Cortex of kidney (tissue), 1 donor: ENCODE data around the gene SIGLEC9.
"Not testable (repeated sequence)": the region's sequence is repeated elsewhere in the genome, so short reads cannot be mapped to it uniquely, and the experiment has no call there.

Experiments used
- DNase-seq: peaks from one replicate; lab custom pipeline; 2025; lab: John Stamatoyannopoulos, UW

SIGLEC9 gene

DNA sequence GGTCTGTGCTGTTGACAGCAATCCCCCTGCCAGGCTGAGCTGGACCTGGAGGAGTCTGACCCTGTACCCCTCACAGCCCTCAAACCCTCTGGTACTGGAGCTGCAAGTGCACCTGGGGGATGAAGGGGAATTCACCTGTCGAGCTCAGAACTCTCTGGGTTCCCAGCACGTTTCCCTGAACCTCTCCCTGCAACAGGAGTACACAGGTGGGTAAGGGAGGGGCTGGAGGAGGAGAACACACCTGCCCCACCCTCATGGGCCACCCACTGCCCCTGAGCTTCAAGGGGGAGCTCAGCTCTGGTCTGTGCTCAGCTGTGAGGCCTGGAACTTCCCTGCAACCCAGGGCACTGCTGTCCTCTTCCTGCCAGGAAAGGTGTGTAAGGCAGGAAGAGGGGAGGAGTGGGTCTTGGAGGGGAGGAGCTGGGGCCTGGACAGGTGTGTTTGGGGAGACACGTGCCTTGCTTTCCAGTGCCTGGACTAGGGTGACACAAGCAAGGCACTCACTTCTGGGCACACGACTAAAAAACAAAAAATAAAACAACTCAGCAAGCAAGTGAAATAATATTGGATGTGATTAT lies 21.3 kb downstream of the SIGLEC9 start:
- DNase-seq, result no peak

DNA sequence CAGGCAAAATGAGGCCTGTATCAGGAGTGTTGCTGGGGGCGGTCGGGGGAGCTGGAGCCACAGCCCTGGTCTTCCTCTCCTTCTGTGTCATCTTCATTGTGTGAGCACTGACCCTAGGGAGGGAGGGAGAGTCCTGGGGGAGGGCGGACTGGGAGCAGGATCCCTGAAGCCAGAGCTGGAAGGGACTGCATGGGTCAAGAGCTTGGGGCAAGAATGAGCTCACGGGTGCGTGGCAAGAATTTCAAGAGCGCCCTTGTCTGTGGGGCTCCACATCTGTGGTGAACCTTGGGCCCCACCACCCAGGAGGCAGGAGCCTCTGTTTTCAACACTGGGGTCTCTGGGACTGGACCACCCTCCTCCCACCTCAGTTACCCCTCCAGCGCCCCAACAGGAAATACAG lies 22.0 kb downstream of the SIGLEC9 start:
- no peak for DNase-seq

DNA sequence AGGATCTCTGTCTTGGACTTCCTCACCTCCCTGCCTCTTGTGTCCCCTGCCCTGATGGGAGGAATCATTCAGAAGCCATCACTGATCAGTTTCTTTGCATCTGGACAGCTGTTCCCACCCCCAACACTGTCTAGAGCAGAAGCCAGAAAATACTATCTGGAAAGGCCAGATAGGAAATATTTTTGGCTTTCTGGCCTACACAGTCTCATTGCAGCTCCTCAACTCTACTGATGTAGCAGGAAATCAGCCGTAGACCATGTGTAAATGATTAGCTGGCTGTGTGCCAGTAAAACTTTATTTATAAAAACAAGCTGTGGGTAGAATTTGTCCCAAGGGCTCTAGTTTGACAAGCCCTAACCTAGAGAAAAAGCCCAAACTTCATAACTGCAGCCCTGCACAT lies 23.0 kb downstream of the SIGLEC9 start:
- no peak for DNase-seq

DNA sequence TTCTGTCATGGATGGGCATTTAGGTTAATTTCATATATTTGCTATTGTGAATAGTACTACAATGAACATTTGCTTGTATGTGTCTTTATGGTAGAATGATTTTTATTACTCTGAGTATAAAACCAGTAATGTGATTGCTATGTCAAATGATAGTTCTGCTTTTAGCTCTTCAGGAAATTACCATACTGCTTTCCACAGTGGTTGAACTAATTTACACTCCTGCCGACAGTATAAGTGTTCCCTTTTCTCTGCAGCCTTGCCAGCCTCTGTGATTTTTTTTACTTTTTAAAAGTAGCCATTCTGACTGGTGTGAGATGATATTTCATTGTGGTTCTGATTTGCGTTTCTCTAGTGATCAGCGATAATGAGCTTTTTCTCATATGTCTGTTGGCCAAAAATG lies 23.9 kb downstream of the SIGLEC9 start:
- no peak for DNase-seq

DNA sequence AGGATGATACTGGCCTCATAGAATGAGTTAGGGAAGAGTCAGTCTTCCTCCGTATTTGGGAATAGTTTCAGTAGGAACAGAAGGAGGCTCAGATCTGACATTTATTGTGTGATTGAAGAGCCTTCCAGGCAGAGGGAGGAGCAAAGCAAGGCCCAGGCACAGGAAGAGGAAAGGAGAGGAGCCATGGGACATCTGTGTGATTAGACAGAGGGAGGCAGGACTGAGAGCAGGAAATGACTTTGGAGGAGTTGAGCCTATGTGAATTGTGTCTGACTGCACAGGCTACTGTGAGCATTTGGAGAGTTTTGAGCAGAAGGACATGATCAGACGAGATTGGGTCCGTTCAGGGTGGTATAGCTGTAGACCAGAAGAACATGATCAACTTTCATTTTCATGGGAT lies 25.9 kb downstream of the SIGLEC9 start:
- no peak for DNase-seq

DNA sequence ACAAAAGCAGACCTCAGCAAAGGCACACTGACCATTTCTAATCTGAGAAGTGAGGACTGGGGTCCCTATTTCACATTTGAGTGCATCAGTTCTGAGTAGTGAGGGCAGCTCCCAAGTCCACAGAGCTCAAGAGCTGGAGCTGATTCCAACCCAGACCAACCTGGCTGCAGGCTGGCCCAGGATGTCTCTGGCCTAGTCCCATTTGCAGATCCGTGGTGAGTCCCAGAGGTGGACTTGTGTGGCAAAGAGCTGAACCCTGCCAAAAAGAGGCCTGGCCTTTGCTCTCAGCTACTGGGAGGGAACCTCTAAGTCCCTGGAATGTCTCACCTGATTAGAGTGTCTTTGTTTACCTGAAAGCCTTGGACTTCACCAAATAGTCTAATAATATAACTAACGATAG lies 32.0 kb downstream of the SIGLEC9 start:
- no peak for DNase-seq

DNA sequence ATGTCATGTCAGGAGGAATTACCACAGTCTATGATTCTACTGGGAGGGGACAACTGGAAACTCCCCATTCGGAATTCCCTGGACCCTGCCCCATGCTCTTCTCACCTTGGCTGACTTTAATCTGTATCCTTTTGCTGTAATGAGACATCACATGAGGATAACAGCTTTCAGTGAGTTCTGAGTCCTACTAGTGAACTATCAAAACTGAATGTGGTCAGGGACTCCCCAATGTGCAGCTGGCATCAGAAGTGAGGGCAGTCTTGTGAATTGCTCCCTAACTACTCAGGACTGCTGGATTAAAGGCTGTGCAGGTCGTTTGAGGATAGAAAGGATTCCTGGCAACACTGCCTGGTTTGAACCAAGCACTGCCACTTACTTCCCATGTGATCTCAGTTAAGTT lies 32.6 kb downstream of the SIGLEC9 start:
- no peak for DNase-seq

DNA sequence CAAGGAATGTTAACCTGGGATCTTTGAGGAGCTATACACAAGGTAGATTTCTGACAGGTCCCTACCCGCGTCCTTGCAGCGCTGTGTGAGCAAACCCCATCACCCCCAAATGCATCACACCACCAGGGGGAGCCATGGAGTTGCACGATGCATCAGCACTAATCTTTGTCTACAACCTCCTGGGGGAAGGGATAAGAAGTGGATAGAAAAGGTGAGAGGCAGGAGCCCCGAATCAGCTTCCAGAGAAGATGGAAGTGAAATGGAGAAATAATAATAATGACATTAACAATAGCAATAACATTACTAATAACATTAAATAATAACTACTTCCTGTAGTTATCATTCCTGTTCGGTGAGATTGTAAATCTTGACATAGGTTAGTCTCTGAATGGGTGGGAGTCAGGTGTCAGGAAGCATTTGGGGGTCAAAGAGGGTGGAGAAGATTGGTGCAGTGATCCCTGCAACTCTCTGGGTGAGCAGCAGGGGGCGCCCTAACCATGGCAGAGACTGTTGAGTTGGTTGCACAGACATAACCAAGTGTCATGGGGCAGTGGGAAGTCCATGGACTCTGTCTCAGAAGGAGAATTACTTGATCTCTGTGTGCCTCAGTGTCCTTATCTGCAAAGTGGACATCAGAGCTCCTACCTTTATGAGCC lies 33.9 kb downstream of the SIGLEC9 start:
- DNase-seq, result no peak

DNA sequence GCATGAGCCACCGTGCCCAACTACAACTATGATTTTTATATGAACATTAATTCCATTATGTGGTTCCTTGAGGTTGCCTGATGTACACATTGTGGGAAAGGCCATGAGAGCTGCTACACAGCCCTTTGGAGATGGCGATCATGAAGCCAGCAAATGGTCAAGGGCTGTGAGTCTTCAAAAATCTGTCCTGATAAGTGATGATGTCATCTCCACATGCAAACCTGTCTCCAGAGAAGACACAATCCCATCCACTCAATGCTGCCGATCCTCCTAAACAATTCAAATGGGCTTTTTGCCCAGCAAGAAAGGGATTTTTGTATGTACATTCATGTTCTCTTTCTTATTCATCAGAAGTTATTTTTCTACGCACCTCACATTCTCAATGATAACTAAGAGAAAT lies 35.0 kb downstream of the SIGLEC9 start:
- no peak for DNase-seq

DNA sequence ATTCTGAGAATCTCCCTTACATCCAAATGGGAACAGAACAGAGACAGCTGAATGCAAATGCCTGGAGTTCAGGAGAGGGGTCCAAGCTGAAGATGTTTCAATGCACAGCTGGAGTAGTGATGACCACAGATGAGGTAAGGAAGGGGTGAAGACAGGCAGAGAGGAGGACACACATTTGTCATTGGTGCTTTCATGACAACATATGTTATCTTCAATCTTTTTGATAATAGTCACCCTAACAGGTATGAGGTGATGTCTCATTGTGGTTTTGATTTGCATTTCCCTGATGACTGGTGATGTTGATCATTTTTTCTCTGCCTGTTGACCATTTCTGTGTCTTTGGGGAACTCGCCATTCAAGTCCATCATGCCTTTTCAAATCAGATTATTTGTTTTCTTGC lies 36.6 kb downstream of the SIGLEC9 start:
- no peak for DNase-seq

DNA sequence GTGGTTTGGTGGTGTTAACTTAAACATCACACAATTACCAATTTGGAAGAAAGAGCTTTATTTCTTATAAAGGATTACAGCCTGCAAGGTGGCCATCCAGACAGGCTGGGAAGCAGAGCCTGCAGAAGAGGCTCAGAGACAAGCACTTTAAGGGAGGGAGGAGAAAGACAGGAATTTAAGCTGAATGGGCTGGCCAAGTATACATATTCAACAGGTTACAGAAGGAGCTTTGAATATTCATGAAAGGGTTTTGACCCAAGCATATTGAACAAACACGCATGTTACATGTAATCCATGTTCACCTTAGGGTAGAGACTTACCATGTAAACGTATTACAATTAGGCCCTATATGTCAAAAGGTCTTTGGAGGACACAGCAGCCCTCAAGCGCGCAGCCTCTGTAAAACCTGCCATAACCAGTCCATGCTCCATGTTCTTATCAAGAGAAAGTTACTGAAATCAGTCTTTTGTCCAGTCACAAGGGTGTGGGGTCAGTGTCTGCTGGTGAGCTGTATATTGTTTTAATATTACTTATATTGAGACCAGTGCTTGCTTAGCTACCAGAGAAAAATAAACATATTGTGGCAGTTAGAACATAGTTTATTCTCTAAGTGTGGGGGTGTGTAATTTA lies 37.3 kb downstream of the SIGLEC9 start:
- no peak for DNase-seq

DNA sequence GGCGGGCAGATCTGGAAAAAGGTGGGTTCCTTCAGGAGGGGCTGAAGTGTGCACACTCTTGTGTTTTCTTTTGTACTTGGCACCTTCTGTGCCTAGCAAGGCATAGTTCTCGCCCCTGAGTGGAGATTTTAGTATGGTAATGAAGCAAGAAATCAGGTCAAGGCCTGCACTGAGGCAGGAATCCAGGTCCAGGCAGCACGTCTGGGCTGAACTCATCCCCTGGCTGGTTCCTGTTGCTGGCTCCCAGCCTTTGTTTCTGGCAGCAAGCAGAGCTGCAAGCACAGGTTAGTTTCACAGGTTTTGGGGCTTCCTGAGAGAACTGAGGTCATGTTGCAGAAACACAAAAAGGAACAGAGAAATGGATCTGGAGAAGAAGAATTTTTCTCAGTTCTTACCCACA lies 38.6 kb downstream of the SIGLEC9 start:
- no peak for DNase-seq

DNA sequence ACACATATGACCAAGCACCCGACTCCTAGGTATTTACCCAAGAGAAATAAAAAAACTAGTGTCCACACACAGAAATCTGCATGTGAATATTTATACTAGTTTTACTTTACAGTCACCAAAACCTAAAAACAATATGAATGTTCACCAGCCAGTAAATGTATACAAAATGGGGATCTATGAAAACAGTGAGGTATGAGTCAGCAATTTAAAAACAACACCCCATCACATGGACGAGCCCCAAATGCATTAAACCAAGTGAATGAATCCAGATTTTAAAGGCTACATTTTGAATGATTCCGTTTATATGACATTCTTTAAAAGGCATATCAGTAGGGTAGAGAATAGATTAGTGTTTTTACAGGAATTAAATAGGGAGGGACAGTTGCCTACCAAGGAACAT lies 39.5 kb downstream of the SIGLEC9 start:
- DNase-seq, result no peak

DNA sequence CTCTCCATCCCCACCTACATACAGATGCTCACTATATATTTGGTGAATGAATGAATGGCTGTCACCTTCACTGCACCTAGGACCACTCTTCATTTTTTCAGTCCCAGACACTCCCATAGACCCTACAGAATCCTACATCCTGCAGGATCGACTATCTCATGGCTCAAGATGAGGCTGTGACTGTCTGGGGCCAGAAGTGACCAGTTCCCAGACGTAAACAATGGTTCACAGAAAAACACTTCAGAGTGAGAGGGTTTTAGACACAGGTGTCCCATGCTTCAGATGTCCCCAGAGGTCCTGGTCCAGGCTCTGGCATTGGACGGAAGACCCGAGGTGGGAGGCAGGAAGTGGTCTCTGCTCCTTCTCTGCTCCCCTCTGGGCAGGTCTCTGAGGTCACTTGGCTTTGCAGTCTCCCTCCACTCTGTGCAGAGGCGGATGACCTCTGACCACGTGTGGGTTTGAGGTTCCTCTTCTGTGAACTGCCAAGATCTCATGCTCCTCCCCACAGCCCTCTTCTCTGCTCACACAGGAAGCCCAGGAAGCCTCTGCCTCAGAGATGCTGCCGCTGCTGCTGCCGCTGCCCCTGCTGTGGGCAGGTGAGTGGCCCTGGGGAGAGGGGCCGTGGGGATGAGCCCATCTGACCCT lies 42.3 kb downstream of the SIGLEC9 start:
- DNase-seq, result no peak

DNA sequence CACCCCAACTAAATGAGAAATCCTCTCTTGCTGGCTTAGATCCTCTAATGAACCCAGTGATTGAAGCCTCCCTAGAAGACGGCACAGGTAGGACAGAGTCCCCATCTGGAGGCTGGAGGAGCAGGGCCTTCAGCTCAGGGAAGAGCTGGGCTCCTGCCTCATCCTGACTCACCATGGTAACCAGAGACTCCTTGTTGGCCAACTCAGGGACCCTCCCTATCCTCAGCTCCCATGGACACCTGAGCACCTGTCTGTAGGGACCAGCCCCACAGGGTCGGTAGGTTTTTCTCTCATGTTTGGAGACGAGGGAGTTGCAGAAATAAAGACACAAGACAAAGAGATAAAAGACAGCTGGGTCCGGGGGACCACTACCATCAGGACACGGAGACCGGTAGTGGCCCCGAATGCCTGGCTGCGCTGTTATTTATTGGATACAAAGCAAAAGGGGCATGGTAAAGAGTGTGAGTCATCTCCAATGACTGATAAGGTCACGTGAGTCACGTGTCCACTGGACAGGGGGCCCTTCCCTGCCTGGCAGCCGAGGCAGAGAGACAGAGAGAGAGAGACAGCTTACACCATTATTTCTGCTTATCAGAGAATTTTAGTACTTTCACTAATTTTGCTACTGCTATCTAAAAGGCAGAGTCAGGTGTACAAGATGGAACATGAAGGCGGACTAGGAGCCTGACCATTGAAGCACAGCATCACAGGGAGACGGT lies 44.0 kb downstream of the SIGLEC9 start:
- no peak for DNase-seq

DNA sequence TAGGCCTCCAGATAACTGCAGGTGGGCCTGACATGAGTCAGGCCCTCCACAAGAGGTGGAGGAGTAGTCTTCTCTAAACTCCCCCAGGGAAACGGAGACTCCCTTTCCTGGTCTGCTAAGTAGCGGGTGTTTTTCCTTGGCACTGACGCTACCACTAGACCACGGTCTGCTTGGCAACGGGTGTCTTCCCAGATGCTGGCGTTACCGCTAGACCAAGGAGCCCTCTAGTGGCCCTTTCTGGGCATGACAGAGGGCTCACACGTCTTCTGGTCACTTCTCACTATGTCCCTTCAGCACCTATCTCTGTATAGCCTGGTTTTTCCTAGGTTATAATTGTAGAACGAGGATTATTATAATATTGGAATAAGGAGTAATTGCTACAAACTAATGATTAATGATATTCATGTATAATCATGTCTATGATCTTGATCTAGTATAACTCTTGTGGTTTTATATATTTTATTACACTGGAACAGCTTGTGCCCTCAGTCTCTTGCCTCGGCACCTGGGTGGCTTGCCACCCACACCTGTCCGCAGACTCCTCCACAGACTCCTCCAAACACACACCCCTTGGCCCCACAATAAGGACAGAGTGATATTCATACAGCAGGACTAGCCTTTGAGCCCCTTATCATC lies 44.7 kb downstream of the SIGLEC9 start:
- not testable (repeated sequence) for DNase-seq

DNA sequence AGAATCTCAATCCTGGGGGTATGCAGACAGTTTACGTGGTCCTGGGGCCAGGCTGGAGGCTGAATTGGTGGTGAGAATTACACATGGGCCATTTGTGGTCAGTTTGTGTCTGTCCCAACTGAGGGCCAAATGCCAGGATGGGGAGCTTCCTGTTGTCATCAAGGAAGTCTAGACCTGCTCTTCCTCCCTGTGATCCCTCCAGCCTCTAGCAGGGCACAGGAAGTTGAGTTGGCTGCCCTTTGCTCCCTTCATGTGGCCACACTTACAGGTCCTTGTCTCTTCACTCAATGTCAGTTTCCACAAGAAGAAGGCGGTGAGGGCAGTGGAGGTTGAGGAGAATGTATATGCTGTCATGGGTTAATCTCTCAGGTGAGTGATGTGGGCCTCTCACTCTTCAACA lies 47.5 kb downstream of the SIGLEC9 start:
- DNase-seq, result no peak

DNA sequence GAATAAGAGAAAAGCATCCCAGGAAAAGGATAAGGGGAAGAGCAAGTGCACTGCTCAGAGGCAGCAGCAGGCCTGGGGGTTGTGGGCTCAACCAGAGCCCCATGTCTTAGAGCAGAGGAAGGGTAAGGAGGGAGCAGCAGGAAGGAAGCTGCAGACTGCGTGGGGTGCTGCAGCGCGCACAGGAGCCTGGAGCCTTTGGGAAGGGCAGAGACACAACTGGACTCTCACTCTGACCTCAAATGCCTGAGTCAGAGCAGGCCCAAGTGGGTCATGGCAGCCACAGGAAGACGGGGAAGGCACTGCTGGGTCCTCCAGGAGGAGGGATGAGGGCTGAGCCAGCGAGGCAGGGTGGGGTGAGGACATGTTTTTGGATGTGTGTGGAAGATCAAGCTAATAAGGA lies 49.0 kb downstream of the SIGLEC9 start:
- DNase-seq, result no peak

DNA sequence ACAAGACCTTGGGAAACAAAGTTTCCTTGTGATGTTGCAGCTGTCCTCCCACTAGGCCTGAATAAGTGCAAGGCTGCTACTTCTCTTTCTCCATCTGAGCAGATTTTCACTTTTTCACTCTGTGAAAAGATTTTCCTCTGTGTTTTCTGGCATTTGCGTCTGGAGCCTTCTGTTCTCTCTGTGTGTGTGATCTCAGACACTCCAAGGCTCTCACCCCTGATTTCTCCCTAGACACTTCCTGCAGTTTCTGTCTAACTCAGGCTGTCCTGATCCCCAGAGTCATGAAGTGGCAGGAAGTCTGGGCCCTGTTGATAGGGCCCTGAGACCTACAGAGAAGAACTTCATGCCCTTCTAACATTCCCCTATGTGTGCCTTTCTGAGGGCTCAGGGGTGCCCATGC lies 54.5 kb downstream of the SIGLEC9 start:
- no peak for DNase-seq
